Hippocampal formation (tissue), 2 donors: ENCODE data around the gene EPB41L5.
A peak's percentile ranks its signal among the peaks of the same experiment; 100 is the strongest.
"Not testable (repeated sequence)": the region's sequence is repeated elsewhere in the genome, so short reads cannot be mapped to it uniquely, and the experiment has no call there.

ENCODE experiments used
- DNase-seq, 2 donors: peaks; one replicate each; lab custom pipeline; 2025; lab: John Stamatoyannopoulos, UW

Gene EPB41L5

DNA sequence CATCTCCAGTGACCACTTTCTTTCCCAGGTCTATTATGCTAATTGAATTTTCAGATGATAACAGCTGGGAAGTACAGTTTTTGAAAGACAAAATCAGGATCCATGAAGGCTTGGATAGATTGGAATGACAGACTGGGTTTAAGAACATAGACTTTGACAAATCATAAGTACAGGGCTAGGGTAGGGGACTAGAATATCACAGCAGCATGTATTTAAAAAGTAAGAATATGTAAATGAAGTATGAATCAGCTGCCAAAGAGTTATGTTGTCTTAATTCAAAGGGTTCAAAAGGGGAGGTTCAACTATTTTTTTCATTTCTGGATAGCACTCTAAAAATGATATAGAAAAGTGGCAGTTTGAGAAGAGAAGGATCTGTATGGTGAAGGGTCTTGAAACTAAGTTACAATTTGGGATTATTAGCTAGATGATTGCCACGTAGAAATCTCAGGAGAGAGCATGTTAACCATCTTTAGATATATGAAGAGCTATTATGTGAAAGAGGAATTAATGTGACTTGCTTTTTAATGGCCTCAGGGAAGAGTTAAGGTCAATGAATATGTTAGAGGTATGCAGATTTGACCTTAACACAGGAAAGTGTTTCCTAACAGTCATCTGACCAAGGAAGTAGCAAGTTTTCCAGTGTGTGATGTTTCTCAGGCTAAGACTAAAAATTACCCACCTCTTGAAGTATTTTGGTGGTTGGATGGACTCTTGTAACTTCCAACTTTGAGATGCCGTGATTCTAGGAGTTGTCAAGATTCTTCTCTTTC, 128.6 kb downstream of the EPB41L5 start:
- DNase-seq = no peak

DNA sequence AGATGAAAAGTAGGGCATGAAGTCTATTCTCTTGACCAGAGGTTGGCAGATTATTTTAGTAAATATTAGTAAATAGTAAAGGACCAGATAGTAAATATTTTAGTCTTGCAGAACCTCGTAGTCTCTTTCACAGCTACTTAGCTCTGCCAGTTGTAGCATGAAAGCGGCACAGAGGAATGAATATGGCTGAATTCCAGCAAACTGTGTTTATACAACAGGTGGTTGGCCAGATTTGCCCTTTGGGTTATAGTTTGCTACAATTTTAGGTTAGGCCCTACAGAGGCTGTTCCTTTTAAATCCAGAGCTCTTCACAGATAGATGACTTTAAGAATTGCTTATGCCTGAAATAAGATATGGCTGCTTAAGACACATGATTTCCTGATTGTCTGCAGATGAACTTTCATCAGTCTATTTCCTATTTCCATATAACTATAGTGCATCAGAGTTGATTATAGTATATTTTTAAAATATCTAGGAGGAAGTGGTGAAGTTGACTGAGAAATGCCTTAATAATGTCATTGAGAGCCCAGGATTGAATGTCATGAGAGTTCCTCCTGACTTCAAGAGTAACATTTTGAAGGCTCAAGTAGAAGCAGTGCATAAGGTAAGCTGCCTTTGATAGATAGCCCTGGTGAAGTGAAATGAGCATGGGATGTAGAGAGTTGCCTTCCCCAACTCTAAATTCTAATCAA, 129.8 kb downstream of the EPB41L5 start:
- no peak for DNase-seq

DNA sequence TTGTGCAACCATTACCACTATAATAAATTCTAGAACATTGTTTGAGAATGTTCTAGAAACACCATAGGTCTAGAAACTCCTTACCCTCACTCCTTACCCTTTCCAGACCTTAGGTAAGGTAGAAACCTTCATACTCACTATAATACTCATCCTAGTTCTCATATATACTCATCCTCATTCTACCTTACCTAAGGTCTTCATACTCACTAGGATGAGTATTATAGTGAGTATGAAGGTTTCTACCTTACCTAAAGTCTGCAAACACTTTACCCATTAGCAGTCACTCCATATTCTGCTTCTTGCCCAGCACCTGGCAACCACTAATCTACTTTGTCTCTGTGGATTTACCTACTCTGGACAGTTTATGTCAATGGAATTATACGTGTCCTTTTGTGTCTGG, 135.4 kb downstream of the EPB41L5 start:
- no peak for DNase-seq

DNA sequence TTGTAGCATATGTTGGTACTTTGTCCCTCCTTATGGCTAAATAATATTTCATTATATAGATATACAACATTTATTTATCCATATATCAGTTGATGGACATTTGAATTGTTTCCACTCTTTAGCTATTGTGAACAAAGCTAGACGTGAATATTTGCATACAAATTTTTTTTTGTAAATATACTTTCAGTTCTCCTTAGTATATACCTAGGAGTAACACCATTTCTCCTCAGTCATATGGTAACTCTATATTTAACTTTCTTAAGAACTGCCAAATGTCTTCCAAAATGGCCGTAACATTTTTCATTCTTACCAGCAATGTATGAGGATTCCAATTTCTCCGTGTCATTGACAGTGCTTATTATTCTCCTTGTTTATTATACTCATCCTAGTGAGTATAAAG, 135.8 kb downstream of the EPB41L5 start:
- no peak for DNase-seq

DNA sequence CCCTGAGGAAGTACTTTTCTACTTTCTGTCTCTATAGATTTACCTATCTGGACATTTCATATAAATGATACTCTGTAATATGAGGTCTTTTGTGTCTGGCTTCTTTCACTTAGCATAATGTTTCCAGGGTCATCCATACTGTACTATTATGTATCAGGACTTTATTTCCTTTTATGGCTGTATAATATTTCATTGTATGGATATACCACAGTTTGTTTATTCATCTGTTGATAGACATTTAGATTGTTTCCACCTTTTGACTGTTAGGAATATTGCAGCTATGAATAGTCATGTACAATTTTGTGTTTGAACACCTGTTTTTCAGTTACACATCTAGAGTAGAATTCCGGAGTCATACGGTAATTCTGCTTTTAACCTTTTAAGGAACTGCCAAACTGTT, 136.5 kb downstream of the EPB41L5 start:
- DNase-seq = no peak

DNA sequence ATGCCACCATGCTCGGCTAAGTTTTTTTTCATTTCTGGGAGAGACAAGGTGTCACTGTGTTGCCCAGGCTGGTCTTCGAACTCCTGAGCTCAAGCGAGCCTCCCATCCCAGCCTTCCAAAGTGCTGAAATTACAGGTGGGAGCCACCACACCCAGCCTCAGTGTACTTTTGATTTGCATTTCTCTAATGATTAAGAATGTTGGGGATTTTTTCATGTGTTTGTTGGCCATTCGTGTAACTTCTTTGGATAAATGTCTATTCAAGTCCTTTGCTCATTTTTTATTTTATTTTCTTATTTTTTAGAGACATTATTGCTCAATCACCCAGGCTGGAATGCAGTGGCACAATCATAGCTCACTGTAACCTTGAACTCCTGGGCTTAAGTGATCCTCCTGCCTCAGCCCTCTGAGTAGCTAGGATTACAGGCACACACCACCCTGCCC, 137.2 kb downstream of the EPB41L5 start:
- DNase-seq = no peak

DNA sequence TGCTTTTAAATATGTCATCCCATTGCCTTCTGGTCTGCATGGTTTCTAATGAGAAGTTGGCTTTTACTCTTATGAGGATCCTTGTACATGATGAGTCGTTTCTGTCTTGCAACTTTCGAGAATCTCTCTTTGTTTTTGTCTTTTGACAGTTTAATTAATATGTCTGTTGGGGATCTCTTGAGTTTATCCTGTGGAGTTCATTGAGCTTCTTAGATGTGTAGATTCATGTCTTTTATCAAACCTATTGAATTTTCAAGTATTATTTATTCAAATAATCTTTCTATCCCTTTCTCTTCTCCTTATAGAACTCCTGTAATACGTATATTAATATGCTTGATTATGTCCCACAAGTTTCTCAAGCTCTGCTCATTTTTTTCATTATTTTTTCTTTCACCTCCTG, 142.4 kb downstream of the EPB41L5 start:
- no peak for DNase-seq

DNA sequence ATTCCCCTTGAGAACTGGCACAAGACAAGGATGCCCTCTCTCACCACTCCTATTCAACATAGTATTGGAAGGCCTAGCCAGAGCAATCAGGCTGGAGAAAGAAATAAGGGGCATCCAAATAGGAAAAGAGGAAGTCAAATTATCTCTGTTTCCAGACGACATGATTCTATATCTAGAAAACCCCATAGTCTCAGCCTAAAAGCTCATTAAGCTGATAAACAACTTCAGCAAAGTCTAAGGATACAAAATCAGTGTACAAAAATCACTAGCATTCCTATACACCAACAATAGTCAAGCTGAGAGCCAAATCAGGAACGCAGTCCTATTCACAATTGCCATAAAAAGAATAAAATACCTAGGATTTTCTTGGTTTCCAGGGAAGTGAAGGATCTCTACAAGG, 145.8 kb downstream of the EPB41L5 start:
- not testable (repeated sequence) for DNase-seq

DNA sequence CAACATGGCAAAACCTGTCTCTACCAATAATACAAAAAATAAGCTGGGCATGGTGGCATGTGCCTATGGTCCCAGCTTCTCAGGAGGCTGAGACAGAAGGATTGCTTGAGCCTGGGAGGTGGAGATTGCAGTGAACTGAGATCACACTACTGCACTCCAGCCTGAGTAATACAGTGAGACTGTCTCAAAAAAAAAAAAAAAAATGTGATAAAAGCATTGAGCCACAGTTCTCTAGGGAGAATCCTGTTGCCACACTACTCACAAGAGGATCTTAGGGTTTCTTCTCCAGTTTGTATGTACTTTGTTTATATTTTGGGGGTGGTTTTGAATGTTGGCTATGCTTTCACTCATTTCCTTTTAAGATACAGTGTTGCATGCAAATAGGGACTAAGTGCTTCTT, 148.3 kb downstream of the EPB41L5 start:
- DNase-seq = no peak

DNA sequence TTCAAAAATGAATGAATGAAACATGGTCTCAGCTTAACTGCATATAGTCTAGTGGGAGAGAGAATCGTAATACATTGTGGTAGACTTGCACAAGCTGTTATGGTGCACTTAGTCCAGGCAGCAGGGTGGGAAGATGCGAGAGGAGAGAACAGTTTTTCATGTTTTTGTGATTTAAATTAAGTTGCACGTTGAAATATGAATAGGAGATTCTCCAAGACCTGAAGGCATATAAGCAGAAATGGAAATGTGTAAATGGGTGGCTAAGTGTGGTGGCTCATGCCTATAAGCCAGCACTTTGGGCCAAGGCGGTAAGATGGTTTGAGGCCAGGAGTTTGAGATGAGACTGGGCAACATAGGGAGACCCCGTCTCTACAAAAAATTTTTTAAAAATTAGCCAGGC, 149.8 kb downstream of the EPB41L5 start:
- no peak for DNase-seq

DNA sequence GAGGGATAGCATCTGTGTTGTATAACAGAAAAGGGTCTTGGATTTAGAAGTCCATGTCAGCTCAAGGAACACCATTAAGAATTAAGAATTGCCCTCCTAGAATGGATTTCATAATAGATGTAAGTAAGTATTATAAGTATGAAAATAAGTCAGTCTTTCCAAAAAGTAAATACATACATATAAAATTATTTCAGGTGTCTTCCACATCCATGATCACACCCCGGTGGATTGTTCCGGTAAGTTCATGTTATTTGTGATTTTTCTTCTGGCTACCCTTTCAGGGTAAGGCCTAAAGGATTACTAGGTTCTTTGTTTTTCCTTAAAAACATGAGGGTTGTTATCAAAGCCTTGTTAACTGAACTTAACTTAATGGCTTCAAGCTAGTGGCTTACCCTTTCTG, 154.4 kb downstream of the EPB41L5 start:
- DNase-seq = no peak

DNA sequence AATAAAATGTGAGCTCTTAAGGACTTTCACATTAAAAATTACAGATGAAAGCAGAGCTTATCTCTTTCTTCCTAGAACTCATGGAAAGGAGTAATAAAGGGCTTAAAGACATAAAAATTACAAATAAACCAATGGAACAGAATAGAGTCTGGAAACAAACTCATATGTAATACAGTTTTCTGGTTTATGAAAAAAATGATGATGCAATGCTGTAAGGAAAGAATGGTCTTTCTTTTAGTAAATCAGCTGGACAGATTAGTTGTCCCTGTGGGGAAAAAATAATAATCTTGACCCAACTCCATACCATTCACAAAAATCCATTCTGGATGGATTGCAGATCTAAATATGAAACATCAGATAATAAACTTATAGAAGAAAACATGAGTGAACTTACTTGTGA, 156.1 kb downstream of the EPB41L5 start:
- no peak for DNase-seq

DNA sequence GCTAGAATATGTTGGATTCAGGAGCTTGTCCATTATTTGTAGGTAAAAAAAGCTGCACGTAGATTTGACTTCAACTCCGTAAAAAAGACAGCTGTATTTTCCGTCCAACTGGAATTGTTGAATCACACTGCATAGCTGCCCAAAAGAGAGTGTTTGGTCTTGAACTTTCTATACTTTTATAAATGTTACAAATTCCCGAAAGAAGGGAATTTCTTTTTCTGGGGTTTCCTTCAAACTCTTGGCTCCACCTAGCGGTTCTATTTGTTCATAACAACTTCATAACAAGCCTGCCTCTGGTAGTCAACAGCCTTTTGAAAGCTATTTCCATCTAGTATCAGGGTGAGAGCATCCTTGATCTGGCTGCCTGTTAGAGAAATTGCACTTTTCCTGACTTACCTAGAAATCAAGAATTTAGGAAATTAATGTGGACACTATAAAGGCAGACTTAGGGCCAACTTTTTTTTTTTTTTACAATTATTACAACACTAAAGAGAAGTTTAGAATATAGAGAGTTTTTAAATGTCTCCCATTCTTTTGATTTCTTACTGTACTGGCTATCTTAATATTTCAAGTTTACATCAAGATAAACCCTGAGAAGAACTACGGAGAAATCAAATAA, 162.2 kb downstream of the EPB41L5 start:
- DNase-seq = peak in 1 of 2 donors; percentile 80

DNA sequence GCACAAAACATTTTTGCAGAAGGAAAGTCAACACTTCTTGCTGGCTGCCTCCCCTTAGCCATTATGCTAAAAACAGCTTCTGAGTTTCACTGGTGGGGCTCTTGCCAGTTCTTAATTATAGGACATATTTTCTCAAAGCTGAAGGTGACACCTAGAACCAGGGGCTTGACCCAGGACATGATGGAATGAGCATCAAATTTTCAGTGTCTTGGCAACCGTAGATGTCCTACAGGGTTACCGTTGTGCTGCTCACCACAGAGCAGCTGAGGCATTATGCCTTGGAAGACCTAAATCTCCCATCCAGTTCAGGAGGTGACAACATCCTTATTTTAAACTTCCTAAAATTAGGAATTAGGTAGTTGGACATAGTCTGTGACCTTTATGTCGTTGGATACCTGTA, 163.6 kb downstream of the EPB41L5 start:
- DNase-seq = no peak

DNA sequence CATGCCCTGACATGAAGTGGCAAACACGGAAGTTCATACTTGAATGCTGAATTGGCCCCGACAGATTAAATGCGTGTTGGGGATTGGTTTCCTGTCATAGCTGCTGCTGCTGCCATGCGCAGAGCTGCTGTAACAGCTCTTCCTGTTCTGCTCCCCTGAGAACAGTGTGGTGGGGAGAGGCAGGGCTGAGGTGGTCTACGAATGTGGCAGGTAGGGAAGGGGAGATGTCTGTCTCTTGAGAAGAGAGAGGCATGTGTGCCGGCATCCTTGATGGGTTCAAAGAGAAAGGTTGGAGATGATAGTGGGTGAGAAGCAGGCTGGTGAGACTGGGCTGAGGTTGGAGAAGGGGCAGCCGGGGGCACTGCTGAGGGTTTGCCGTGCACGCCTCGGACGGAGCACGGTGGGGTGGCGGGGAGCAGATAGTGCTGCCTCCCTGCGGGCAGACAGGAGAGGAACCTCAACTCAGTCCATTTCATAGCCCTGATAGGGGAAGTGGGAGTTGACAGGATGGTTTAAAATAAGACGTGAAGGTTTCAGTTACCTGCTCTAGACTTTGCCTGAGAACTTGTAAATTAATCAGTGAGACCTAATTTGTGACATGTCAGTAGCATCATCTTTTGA, 164.2 kb downstream of the EPB41L5 start:
- DNase-seq = no peak

DNA sequence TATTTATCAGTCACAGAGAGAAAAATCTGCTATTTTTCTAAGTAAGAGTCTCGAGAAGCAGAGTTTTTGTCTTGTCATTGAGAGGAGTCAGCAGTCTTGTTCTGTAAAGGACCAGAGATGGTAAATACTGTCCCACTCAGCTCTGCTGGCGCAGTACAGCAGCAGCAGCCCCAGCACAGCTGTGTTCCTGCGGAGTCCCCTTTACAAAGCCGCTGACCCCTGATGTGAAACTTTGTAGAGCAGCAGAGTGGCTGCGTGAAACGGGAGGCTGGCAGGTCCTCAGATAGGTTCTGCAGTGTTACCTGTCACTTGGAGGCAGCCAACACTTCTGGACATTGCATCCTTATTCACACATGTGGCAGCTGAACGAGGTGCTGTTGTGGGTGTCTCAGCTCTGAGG, 165.1 kb downstream of the EPB41L5 start:
- DNase-seq = no peak

DNA sequence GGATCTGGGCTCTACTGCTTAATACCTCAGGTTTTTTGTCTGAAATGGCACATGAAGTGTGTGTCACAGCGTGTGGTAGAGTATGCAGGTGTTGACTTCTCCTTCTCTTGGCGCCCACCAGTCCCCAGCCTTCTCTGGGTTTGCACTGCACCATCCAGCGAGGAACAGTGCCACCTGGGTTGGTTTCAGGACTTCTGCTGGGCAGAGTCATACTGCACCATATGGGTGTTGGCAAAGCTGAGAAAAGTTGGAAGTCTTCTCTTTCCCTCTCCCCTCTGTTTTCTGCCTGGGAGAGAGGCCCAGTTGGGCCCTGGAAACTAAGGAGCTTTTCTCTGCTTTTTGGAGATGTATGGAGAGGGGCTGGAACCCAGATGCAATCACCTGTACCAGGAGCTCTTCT, 166.5 kb downstream of the EPB41L5 start:
- DNase-seq = no peak

DNA sequence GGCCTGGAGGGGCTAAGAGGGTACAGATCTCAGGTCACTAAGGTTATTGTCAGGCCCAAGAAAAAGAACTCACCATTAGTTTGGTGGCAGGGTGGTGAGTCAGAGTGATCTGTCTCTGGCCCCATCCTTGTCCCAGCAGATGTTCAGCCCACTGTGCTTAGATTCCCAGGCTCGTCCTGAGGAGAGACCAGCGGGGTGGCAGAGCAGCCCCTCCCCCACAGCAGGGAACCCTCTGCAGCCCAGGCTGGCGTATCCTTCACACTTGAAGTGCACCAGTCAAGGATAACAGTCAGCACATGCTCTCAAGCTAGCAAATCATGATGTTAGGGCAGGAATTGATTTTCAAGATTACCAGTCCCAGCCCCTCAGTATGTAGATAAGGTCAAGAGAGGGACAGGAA, 167.2 kb downstream of the EPB41L5 start:
- no peak for DNase-seq

DNA sequence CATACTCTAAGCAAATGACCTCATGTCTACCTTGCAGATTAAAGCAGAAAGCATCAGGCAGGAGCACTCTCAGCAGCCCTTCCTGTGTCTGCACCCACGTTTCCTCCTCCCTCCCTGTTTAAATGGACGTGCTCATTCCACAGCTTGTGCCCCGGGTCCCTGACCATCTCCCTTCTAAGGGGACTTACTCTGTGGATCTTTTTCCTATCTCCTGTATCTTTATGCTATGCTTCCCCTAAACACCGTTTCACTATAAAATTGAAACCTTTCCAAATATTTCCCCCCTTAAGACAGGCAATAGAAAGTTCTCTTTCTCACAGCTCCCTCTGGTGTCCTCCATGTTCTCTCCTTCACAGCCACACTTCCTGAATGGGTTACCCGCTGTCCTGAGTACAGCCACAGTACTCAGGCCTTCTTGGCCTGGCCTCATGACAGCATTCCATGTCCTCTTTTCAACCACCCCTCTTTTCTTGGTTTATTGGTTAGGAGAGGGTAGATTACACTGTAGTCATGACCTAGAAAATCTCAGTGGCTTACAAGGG, 169.2 kb downstream of the EPB41L5 start:
- no peak for DNase-seq

DNA sequence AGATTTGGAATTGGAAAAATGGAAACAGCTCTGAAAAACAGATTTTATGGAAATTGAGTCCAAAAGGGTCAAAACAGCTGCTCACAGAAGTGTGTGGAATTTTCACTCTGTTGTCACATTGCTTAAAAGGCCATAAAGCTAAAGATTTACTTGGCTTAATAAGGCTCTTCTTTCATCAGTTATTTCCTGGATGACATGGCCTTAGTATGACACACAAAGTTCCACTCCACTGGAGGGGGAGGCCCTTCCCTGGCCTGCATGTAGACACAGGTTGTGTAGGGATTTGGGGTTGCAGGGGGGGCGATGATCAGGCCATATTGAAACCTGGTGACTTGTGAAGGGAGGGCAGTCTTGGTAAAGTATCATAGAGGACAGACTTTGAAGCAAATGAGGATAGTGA, 176.3 kb downstream of the EPB41L5 start:
- DNase-seq = no peak

DNA sequence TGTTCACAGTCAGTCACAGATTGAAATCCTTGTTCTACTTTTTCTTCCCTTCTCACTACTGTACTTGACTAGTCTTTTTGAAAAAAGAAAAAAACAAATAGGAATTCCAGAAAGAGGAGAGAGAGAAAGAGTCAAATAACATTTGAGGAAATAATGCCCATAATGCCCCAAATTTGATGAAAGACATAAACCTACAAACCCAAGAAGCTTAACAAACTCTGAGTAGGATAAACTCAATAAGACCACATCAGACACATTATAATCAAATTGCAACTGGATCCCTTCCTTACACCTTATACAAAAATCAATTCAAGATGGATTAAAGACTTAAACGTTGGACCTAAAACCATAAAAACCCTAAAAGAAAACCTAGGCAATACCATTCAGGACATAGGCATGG, 179.4 kb downstream of the EPB41L5 start:
- DNase-seq = no peak

DNA sequence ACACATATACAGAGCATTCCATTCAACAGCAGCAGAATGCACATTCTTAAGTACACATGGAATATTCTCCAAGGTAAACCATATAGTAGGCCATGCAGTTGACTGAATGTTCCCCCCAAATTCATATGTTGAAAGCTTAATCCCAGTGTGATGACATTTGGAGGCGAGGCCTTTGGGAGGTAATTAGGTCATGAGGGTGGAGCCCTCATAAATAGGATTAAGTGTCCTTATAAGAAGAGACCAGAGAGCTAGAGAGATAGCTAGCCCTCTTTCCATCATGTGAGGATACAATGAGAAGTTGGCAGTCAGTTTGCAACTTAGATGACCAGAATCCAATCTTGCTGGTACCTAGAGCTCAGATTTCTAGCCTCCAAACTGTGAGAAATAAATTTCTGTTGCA, 182.7 kb downstream of the EPB41L5 start:
- DNase-seq = no peak
